ENCODE data around the gene DOCK1.

The DOCK1 gene

GRCh38 chr10:126955934-126956711, 50.9 kb downstream of the DOCK1 start:
- DNase-seq: no peak

- DNase-seq: no peak
Measured at GRCh38 chr10:126956712-126957108, 51.5 kb downstream of the DOCK1 start.

GRCh38 chr10:126957111-126957510, 51.9 kb downstream of the DOCK1 start:
- DNase-seq: no peak

GRCh38 chr10:126959431-126959830, 54.2 kb downstream of the DOCK1 start:
- DNase-seq: no peak

GRCh38 chr10:126959906-126960685, 54.9 kb downstream of the DOCK1 start:
- DNase-seq: no peak

GRCh38 chr10:126963354-126963753, 58.1 kb downstream of the DOCK1 start:
- DNase-seq: no peak

- DNase-seq: no peak
Measured at GRCh38 chr10:126964190-126964589, 59.0 kb downstream of the DOCK1 start.

GRCh38 chr10:126966938-126967337, 61.7 kb downstream of the DOCK1 start:
- DNase-seq: no peak

GRCh38 chr10:126969310-126969709, 64.1 kb downstream of the DOCK1 start:
- no peak for DNase-seq

GRCh38 chr10:126972635-126973414, 67.6 kb downstream of the DOCK1 start:
- no peak for DNase-seq

GRCh38 chr10:126975221-126975620, 70.0 kb downstream of the DOCK1 start:
- DNase-seq: no peak

- DNase-seq: no peak
Measured at GRCh38 chr10:126977216-126977615, 72.0 kb downstream of the DOCK1 start.

GRCh38 chr10:126979311-126979710, 74.1 kb downstream of the DOCK1 start:
- DNase-seq: no peak

- DNase-seq: no peak
Measured at GRCh38 chr10:126993208-126993607, 88.0 kb downstream of the DOCK1 start.

GRCh38 chr10:126997801-126998590, 92.8 kb downstream of the DOCK1 start:
- DNase-seq: no peak

- no peak for DNase-seq
Measured at GRCh38 chr10:127000598-127000997, 95.4 kb downstream of the DOCK1 start.

GRCh38 chr10:127003032-127003685, 97.9 kb downstream of the DOCK1 start:
- DNase-seq: no peak

- DNase-seq: no peak
Measured at GRCh38 chr10:127006453-127006852, 101.2 kb downstream of the DOCK1 start.

- DNase-seq: no peak
Measured at GRCh38 chr10:127009366-127009765, 104.1 kb downstream of the DOCK1 start.

- DNase-seq: no peak
Measured at GRCh38 chr10:127011174-127011573, 105.9 kb downstream of the DOCK1 start.

GRCh38 chr10:127012071-127012768, 107.0 kb downstream of the DOCK1 start:
- DNase-seq: no peak

Data from CD4-positive, alpha-beta T cell treated with Interleukin-4 for 1 hour (primary cell).